Adrenal gland (tissue), 5 donors: ENCODE data around the gene UTF1.

Experiments used
- CTCF ChIP-seq, 6 experiments: fragments of 450-650 bp in 4 of 6; fragments of 200-600 bp in 2 of 6; sonication (generic) in 1 of 6; IDR thresholded peaks; 1 replicate in 5 of 6; 2 replicates in 1 of 6; pipeline versions ENCODE4 v1.5.1 to v1.8.0; 2016 to 2021; ENCODE audit warnings: antibody characterized with exemption in 6 of 6, mild to moderate bottlenecking in 2 of 6, moderate library complexity in 1 of 6
- POLR2A ChIP-seq, 2 donors: fragments of 450-650 bp; IDR thresholded peaks; one replicate each; pipeline ENCODE4 v1.6.1; 2017; ENCODE audit warnings: antibody characterized with exemption in 2 of 2, mild to moderate bottlenecking in 2 of 2, moderate library complexity in 1 of 2
- donor health status: DM: no; HTN: no; CAD: no.

- TF ChIP-seq CTCF (IDR thresholded peaks at IDR 0.05), result no peak
- TF ChIP-seq POLR2A (IDR thresholded peaks at IDR 0.05), result no peak
Measured at GRCh38 chr10:133215586-133215985, 14.4 kb upstream of the UTF1 start.
